HG02623 (cell line): ENCODE data around the gene SAMD9.
"Not testable (repeated sequence)": the region's sequence is repeated elsewhere in the genome, so short reads cannot be mapped to it uniquely, and the experiment has no call there.

ENCODE experiments used
- ATAC-seq: cut with Tn5 transposase; IDR thresholded peaks from one replicate; pipeline ENCODE4 v1.9.1; 2021; ENCODE audit warnings: moderate library complexity; ENCODE audit not compliant: unreplicated experiment

The SAMD9 gene

GRCh38 chr7:93120592-93121549 lies 3.1 kb upstream of the SAMD9 start:
- no peak for ATAC-seq

GRCh38 chr7:93119191-93119905 lies 1.6 kb upstream of the SAMD9 start:
- no peak for ATAC-seq

GRCh38 chr7:93117327-93117726 lies 452 bp downstream of the SAMD9 start:
- no peak for ATAC-seq

- ATAC-seq, result no peak
Measured at GRCh38 chr7:93115796-93116195, 2.0 kb downstream of the SAMD9 start.

- ATAC-seq, result no peak
Measured at GRCh38 chr7:93108003-93108402, 9.8 kb downstream of the SAMD9 start.

GRCh38 chr7:93097388-93097787 lies 20.4 kb downstream of the SAMD9 start:
- no peak for ATAC-seq

GRCh38 chr7:93092757-93093370 lies 24.9 kb downstream of the SAMD9 start:
- peak; percentile 82 for ATAC-seq

- not testable (repeated sequence) for ATAC-seq
Measured at GRCh38 chr7:93073357-93073756, 44.4 kb downstream of the SAMD9 start.

- no peak for ATAC-seq
Measured at GRCh38 chr7:93062599-93062998, 55.2 kb downstream of the SAMD9 start.

- no peak for ATAC-seq
Measured at GRCh38 chr7:93060865-93061264, 56.9 kb downstream of the SAMD9 start.

- no peak for ATAC-seq
Measured at GRCh38 chr7:93060025-93060424, 57.8 kb downstream of the SAMD9 start.

- ATAC-seq, result not testable (repeated sequence)
Measured at GRCh38 chr7:93056621-93057020, 61.2 kb downstream of the SAMD9 start.

GRCh38 chr7:93055543-93056107 lies 62.2 kb downstream of the SAMD9 start:
- peak; percentile 67 for ATAC-seq

GRCh38 chr7:93054975-93055374 lies 62.8 kb downstream of the SAMD9 start:
- no peak for ATAC-seq

- ATAC-seq, result no peak
Measured at GRCh38 chr7:93053949-93054943, 63.5 kb downstream of the SAMD9 start.

GRCh38 chr7:93053209-93053948 lies 64.4 kb downstream of the SAMD9 start:
- ATAC-seq, result no peak

GRCh38 chr7:93051660-93052059 lies 66.1 kb downstream of the SAMD9 start:
- no peak for ATAC-seq
